ENCODE results near the gene FZR1.

DNA sequence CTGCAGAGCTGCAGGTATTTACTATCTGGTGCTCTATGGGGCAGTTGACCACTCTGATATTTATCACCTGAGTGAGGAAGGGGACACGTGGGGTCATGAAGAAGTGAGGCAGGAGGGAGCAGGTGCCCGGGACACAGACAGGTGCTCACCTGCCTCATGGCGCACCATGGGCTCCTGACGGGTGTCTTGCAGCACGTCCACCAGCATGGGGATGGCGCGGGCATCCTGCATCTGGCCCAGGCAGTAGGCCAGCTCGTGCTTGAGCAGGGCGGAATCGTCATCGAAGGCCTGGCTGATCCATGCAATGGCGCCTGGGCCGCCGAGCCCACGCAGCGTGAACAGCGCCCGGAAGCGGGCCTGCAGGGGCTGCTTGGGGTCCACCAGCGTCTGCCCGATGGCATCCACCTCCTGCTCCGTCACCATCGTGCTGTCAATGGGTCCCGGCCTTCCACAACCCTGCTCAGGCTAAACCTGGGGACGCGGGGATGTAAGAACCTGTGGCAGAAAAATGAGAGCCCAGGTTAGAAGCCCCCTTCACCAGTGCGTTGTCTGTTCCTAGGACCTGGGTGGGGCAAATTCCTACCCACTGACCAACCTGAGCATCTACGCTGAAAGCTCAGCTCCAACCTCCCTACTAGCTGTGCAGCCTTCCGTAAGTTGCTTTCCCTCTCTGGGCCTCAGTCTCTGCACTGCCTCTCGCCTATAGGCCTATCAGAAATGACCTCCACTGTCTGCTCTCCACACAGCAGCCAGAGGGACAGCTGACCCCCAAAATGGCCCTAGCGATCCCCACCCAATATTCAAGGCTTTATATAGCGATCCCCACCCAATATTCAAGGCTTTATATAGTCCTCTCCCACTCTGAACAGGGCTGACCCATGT is 9.5 kb upstream of the FZR1 start:
- TF ChIP-seq CEBPB (IDR thresholded peaks at IDR 0.05; ENCODE audit: low read depth, low read length) (no peak), SIN3A (conservative IDR thresholded peaks at IDR 0.05 in 1 of 2, IDR thresholded peaks at IDR 0.05 in 1 of 2; ENCODE audit: low read depth in 1 of 2, low read length in 2 of 2) (no peak)
- TF ChIP-seq, protein P1, sequence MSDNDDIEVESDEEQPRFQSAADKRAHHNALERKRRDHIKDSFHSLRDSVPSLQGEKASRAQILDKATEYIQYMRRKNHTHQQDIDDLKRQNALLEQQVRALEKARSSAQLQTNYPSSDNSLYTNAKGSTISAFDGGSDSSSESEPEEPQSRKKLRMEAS (IDR thresholded peaks at IDR 0.05): no peak
